ENCODE measurements around the gene QARS1.

- TF ChIP-seq CTCF (conservative IDR thresholded peaks at IDR 0.05) (no peak), ZFX (IDR thresholded peaks at IDR 0.05) (no peak)
Measured at GRCh38 chr3:49112262-49112661, 7.7 kb upstream of the QARS1 start.

Measured in C4-2B (cell line).